ENCODE results near the gene SAFB. TPM values are rescaled to one million over a fixed set of nuclear protein-coding genes. Genes with fewer than 3 reads are reported as not detected.

Gene SAFB
- total and polyA plus RNA-seq, 2 of the 4 experiments (the other 2 are of a cell fraction) = 18.5 to 41.2 TPM

DNA sequence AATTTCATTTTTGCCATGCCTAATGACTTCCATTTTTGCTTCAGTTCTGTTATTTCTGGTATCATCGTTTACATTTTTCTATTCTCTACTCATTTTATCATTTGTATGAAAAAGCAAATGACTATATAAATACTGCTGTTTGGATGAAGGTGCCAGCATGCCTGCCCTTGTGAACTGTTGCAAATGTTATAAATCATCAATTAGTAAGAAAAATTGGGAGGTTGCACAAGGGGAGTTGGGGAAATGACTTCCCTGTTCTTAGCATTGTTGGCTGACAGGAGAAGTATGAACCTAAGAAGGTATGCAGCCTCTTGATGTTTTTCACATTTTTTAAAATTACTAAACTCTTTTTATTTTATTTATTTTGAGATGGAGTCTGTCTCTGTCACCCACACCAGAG, 15.1 kb downstream of the SAFB start:
- H3K4me2 ChIP-seq (ENCODE audit: low read depth, low read length) = peak overlapping the region; percentile 48; the same call in 1 of the 2 replicates
- peaks cover 10% of the 10 kb centered on the region for H3K36me3 ChIP-seq (ENCODE audit: control insufficient read depth, insufficient read depth, low read length)
- peaks cover 19 to 62% of the 10 kb centered on the region in 2 experiments; a peak in 3 of 4 replicates for H3K79me1 ChIP-seq (ENCODE audit: low read depth in 1 of 2, low read length in 2 of 2)
- H3K4me1 ChIP-seq (ENCODE audit: control insufficient read depth, insufficient read depth, low read length) = peaks cover 10% of the 10 kb centered on the region
- no peaks in the 10 kb centered on the region for H3K27me3 ChIP-seq (ENCODE audit: control insufficient read depth, insufficient read depth, low read length)
- no peak overlapping the region for H3K18ac ChIP-seq (ENCODE audit: low read depth, low read length)
- DNase-seq (peak; percentile 34), ATAC-seq (ENCODE audit: low read depth) (peak; percentile 63)
- no peak overlapping the region for H3K56ac ChIP-seq (ENCODE audit: extremely low read depth, insufficient read depth, low read length)
- no peak overlapping the region for H2AK5ac ChIP-seq (ENCODE audit: low read depth, low read length)
- H2BK15ac ChIP-seq (ENCODE audit: low read depth, low read length) = no peak overlapping the region
- no peak overlapping the region for H3K4ac ChIP-seq (ENCODE audit: low read depth, low read length)
- no peak overlapping the region for H3K14ac ChIP-seq (replicated peaks; ENCODE audit: low read depth, low read length)
- peak overlapping the region; percentile 41 for H2BK5ac ChIP-seq (ENCODE audit: low read depth, low read length, poor library complexity, severe bottlenecking)
- no peak overlapping the region for H4K91ac ChIP-seq (ENCODE audit: insufficient read depth, low read depth, low read length)
- H3K23ac ChIP-seq (ENCODE audit: low read depth, low read length) = 0 out of 2 replicates have a peak overlapping the region, but pooled peaks have one; percentile 2
- peaks cover 80% of the 10 kb centered on the region for H4K20me1 ChIP-seq (ENCODE audit: insufficient read depth, low read length)
- H3K9ac ChIP-seq (ENCODE audit: low read depth, low read length) = no peak overlapping the region
- no peak overlapping the region for H2AK9ac ChIP-seq (replicated peaks; ENCODE audit: low read depth, low read length, poor library complexity)
- no peak overlapping the region for H2AFZ ChIP-seq (replicated peaks; ENCODE audit: low read length, poor library complexity)
- ChIA-PET POLR2A (ENCODE audit: unreplicated experiment) (interaction anchor here (0.5 kb wide), 1 partner anchor 71 kb away, joined by 4 read pairs; no protein-coding TSS in a partner anchor), CTCF (no interaction called here)
- WGBS, 2 experiments (ENCODE audit: extremely low coverage in 2 of 2, insufficient read length in 1 of 2) = no CpG with 5 or more reads among the region's 1 CpG
- no peaks in the 10 kb centered on the region for H3K9me3 ChIP-seq (ENCODE audit: control insufficient read depth, insufficient read depth, low read length)
- H4K5ac ChIP-seq (ENCODE audit: low read depth, low read length) = no peak overlapping the region
- peak overlapping the region; percentile 52; the same call in 1 of the 2 replicates for H3K27ac ChIP-seq (ENCODE audit: insufficient read depth, low read length)
- no peak for TF ChIP-seq FOS (IDR thresholded peaks at IDR 0.05; ENCODE audit: low read depth, low read length)
- TF ChIP-seq MXI1 (IDR thresholded peaks at IDR 0.05; ENCODE audit: borderline replicate concordance, low read depth, low read length) = no peak
- TF ChIP-seq, protein P1, sequence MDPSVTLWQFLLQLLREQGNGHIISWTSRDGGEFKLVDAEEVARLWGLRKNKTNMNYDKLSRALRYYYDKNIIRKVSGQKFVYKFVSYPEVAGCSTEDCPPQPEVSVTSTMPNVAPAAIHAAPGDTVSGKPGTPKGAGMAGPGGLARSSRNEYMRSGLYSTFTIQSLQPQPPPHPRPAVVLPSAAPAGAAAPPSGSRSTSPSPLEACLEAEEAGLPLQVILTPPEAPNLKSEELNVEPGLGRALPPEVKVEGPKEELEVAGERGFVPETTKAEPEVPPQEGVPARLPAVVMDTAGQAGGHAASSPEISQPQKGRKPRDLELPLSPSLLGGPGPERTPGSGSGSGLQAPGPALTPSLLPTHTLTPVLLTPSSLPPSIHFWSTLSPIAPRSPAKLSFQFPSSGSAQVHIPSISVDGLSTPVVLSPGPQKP (IDR thresholded peaks at IDR 0.05; ENCODE audit: borderline replicate concordance, low read depth, low read length) = no peak
- TF ChIP-seq BHLHE40 (IDR thresholded peaks at IDR 0.05; ENCODE audit: low read depth, low read length) = peak; percentile 47
- TF ChIP-seq RCOR1 (IDR thresholded peaks at IDR 0.05; ENCODE audit: insufficient replicate concordance, low read length) = no peak
- TF ChIP-seq, protein P2, sequence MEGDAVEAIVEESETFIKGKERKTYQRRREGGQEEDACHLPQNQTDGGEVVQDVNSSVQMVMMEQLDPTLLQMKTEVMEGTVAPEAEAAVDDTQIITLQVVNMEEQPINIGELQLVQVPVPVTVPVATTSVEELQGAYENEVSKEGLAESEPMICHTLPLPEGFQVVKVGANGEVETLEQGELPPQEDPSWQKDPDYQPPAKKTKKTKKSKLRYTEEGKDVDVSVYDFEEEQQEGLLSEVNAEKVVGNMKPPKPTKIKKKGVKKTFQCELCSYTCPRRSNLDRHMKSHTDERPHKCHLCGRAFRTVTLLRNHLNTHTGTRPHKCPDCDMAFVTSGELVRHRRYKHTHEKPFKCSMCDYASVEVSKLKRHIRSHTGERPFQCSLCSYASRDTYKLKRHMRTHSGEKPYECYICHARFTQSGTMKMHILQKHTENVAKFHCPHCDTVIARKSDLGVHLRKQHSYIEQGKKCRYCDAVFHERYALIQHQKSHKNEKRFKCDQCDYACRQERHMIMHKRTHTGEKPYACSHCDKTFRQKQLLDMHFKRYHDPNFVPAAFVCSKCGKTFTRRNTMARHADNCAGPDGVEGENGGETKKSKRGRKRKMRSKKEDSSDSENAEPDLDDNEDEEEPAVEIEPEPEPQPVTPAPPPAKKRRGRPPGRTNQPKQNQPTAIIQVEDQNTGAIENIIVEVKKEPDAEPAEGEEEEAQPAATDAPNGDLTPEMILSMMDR (conservative IDR thresholded peaks at IDR 0.05; ENCODE audit: low read depth, low read length) = no peak
- peak; percentile 58 for TF ChIP-seq CEBPB (IDR thresholded peaks at IDR 0.05; ENCODE audit: low read depth, low read length)
- no peak for TF ChIP-seq NFE2L2 (IDR thresholded peaks at IDR 0.05; ENCODE audit: low read depth, low read length)
- in situ Hi-C loops (cut with MboI; ENCODE audit: low sequenced_read_pairs) = no loop called here
- BruUV-seq (replicated peaks) = no TSS peak
- no peak overlapping the region for H2BK120ac ChIP-seq (ENCODE audit: low read depth, low read length)
- peaks cover 14% of the 10 kb centered on the region for H3K9me1 ChIP-seq (ENCODE audit: insufficient read depth, low read length)
- no peak overlapping the region for H2BK20ac ChIP-seq (ENCODE audit: low read depth, low read length)
- no peak overlapping the region for H4K8ac ChIP-seq (ENCODE audit: low read depth in 2 of 2, low read length in 2 of 2)
- H3K4me3 ChIP-seq (ENCODE audit: insufficient read depth, low read depth, low read length) = no peak overlapping the region
- intact Hi-C loops (cut with micrococcal nuclease) = no loop called here
- dilution Hi-C loops (cut with HindIII; ENCODE audit: low sequenced_read_pairs, unreplicated experiment) = no loop called here
